H9 (cell line): Measurements from ENCODE around the gene SORCS2. TPM values are rescaled to one million over a fixed set of nuclear protein-coding genes. Genes with fewer than 3 reads are reported as not detected.

Source experiments
- DNase-seq: peaks from one replicate; pipeline ENCODE4 v3.0.0-alpha.2; 2017
- H2AFZ ChIP-seq: one replicate; pipeline ENCODE4 v1.6.1; 2013; ENCODE audit warnings: mild to moderate bottlenecking, low read length, control low read depth, moderate library complexity
- H2AK5ac ChIP-seq: 2 replicates; pipeline ENCODE4 v1.6.1; 2013; ENCODE audit warnings: low read length, control low read depth, mixed read lengths; ENCODE audit not compliant: insufficient read length
- H2BK120ac ChIP-seq: one replicate; pipeline ENCODE4 v1.6.1; 2013; ENCODE audit warnings: low read depth, mild to moderate bottlenecking, low read length, control low read depth, inconsistent platforms; ENCODE audit not compliant: poor library complexity, severe bottlenecking
- H2BK12ac ChIP-seq: 2 replicates; pipeline ENCODE4 v1.6.1; 2013; ENCODE audit warnings: low read length, control low read depth, mixed read lengths, low read depth; ENCODE audit not compliant: insufficient read length
- H2BK15ac ChIP-seq: 2 replicates; pipeline ENCODE4 v1.6.1; 2013; ENCODE audit warnings: low read depth, low read length, control low read depth
- H2BK20ac ChIP-seq: one replicate; pipeline ENCODE4 v1.6.1; 2013; ENCODE audit warnings: low read depth, mild to moderate bottlenecking, low read length, control low read depth, inconsistent platforms; ENCODE audit not compliant: poor library complexity, severe bottlenecking
- H2BK5ac ChIP-seq: 2 replicates; pipeline ENCODE4 v1.6.1; 2013; ENCODE audit warnings: low read length, control low read depth, mixed read lengths; ENCODE audit not compliant: insufficient read length
- H3K14ac ChIP-seq: 2 replicates; pipeline ENCODE4 v1.6.1; 2013; ENCODE audit warnings: low read length, control low read depth; ENCODE audit not compliant: insufficient read depth
- H3K18ac ChIP-seq: 2 replicates; pipeline ENCODE4 v1.6.1; 2013; ENCODE audit warnings: low read depth, mild to moderate bottlenecking, mixed read lengths, low read length, control low read depth; ENCODE audit not compliant: insufficient read length
- H3K23ac ChIP-seq: 2 replicates; pipeline ENCODE4 v1.6.1; 2013; ENCODE audit warnings: low read length, control low read depth, mixed read lengths, low read depth; ENCODE audit not compliant: insufficient read length
- H3K23me2 ChIP-seq: 2 replicates; pipeline ENCODE4 v1.6.1; 2013; ENCODE audit warnings: low read depth, mild to moderate bottlenecking, mixed read lengths, low read length, control low read depth; ENCODE audit not compliant: insufficient read length, poor library complexity, severe bottlenecking
- H3K27ac ChIP-seq: 2 replicates; pipeline ENCODE4 v1.5.1; 2013; ENCODE audit warnings: low read length, control low read depth, mixed read lengths, low read depth; ENCODE audit not compliant: insufficient read length
- H3K27me3 ChIP-seq: 2 replicates; pipeline ENCODE4 v1.6.1; 2013; ENCODE audit warnings: low read length, control low read depth, inconsistent platforms; ENCODE audit not compliant: insufficient read depth
- H3K4ac ChIP-seq: 2 replicates; pipeline ENCODE4 v1.6.1; 2013; ENCODE audit warnings: low read depth, mild to moderate bottlenecking, control low read depth, inconsistent platforms, low read length, moderate library complexity
- H3K4me1 ChIP-seq: 2 replicates; pipeline ENCODE4 v1.6.1; 2013; ENCODE audit warnings: low read length, control low read depth, inconsistent platforms; ENCODE audit not compliant: insufficient read depth
- H3K4me2 ChIP-seq: 2 replicates; pipeline ENCODE4 v1.6.1; 2013; ENCODE audit warnings: low read length, control low read depth, mixed read lengths; ENCODE audit not compliant: insufficient read length, insufficient read depth
- H3K56ac ChIP-seq: 2 replicates; pipeline ENCODE4 v1.6.1; 2013; ENCODE audit warnings: low read depth, mild to moderate bottlenecking, mixed read lengths, low read length, control low read depth; ENCODE audit not compliant: insufficient read length
- H3K79me1 ChIP-seq: 2 replicates; pipeline ENCODE4 v1.6.1; 2013; ENCODE audit warnings: low read depth, mild to moderate bottlenecking, moderate library complexity, low read length, control low read depth, inconsistent platforms; ENCODE audit not compliant: insufficient read depth, poor library complexity, severe bottlenecking
- H3K79me2 ChIP-seq: 2 replicates; pipeline ENCODE4 v1.6.1; 2013; ENCODE audit warnings: low read length, control low read depth, inconsistent platforms; ENCODE audit not compliant: insufficient read depth
- H3K9ac ChIP-seq: 2 replicates; pipeline ENCODE4 v1.6.1; 2013; ENCODE audit warnings: low read length, control low read depth, mixed read lengths; ENCODE audit not compliant: insufficient read length; ENCODE audit errors: extremely low read depth
- H3K9me3 ChIP-seq: one replicate; pipeline ENCODE4 v1.6.1; 2013; ENCODE audit warnings: low read depth, low read length, inconsistent platforms; ENCODE audit not compliant: control insufficient read depth
- H3T11ph ChIP-seq: one replicate; pipeline ENCODE4 v1.6.1; 2013; ENCODE audit warnings: mild to moderate bottlenecking, low read length, control low read depth, inconsistent platforms
- H4K20me1 ChIP-seq: one replicate; pipeline ENCODE4 v1.6.1; 2013; ENCODE audit not compliant: control insufficient read depth, insufficient read length, insufficient read depth
- H4K5ac ChIP-seq: 2 replicates; pipeline ENCODE4 v1.6.1; 2013; ENCODE audit warnings: low read depth, mild to moderate bottlenecking, mixed read lengths, low read length, control low read depth; ENCODE audit not compliant: insufficient read length
- H4K8ac ChIP-seq: replicated peaks from 2 replicates; pipeline ENCODE4 v1.6.1; 2013; ENCODE audit warnings: low read length, control low read depth, mixed read lengths, low read depth; ENCODE audit not compliant: insufficient read length
- H4K91ac ChIP-seq: 2 replicates; pipeline ENCODE4 v1.6.1; 2013; ENCODE audit warnings: low read depth, mild to moderate bottlenecking, moderate library complexity, mixed read lengths, low read length, control low read depth; ENCODE audit not compliant: insufficient read length
- H3K27ac Mint-ChIP-seq, 3 experiments: 2 replicates in 2 of 3; 3 replicates in 1 of 3; pipeline ENCODE4 v1.8.0; 2020 to 2021; ENCODE audit warnings: mixed read lengths in 3 of 3, mild to moderate bottlenecking in 1 of 3, moderate library complexity in 1 of 3
- H3K27me3 Mint-ChIP-seq: 2 replicates; pipeline ENCODE4 v1.8.0; 2021; ENCODE audit warnings: low read depth, mild to moderate bottlenecking, moderate library complexity, mixed read lengths
- H3K36me3 Mint-ChIP-seq, 3 experiments: 2 replicates in 2 of 3; 3 replicates in 1 of 3; pipeline ENCODE4 v1.8.0; 2020 to 2021; ENCODE audit warnings: low read depth in 3 of 3, mixed read lengths in 3 of 3; ENCODE audit not compliant: insufficient read depth in 1 of 3
- H3K4me1 Mint-ChIP-seq, 2 experiments: 2 replicates each; pipeline ENCODE4 v1.8.0; 2020; ENCODE audit warnings: mixed read lengths in 2 of 2
- H3K4me3 Mint-ChIP-seq, 2 experiments: 2 replicates in 1 of 2; 3 replicates in 1 of 2; pipeline ENCODE4 v1.8.0; 2020 to 2021; ENCODE audit warnings: mild to moderate bottlenecking in 2 of 2, mixed read lengths in 2 of 2, moderate library complexity in 1 of 2
- H3K9me3 Mint-ChIP-seq, 2 experiments: 2 replicates in 1 of 2; 3 replicates in 1 of 2; pipeline ENCODE4 v1.8.0; 2020; ENCODE audit warnings: mild to moderate bottlenecking in 2 of 2, mixed read lengths in 2 of 2, moderate library complexity in 1 of 2
- WGBS: extraction: QIAGEN DNeasy Blood & Tissue Kit; methylation state at CpG from one replicate; pipeline ENCODE4 v1.1.7; 2013; ENCODE audit warnings: missing lambda C conversion rate, low lambda C conversion rate, mixed read lengths; ENCODE audit not compliant: insufficient read length; ENCODE audit errors: extremely low coverage; 5-methylcytosine and 5-hydroxymethylcytosine counted together
- total RNA-seq: library from RNA; stranded (reverse); gene quantifications from 2 replicates; pipeline ENCODE4 v1.2.1, GENCODE V29; 2021
- TF ChIP-seq, protein P1 (sequence below): fragments of 200-600 bp; sonication (generic); conservative IDR thresholded peaks from 3 replicates; pipeline ENCODE4 v1.8.0; 2021; ENCODE audit warnings: antibody characterized with exemption, mild to moderate bottlenecking

SORCS2 gene
- total RNA-seq, 1 experiment from 2014 or later: 0.57 TPM

DNA sequence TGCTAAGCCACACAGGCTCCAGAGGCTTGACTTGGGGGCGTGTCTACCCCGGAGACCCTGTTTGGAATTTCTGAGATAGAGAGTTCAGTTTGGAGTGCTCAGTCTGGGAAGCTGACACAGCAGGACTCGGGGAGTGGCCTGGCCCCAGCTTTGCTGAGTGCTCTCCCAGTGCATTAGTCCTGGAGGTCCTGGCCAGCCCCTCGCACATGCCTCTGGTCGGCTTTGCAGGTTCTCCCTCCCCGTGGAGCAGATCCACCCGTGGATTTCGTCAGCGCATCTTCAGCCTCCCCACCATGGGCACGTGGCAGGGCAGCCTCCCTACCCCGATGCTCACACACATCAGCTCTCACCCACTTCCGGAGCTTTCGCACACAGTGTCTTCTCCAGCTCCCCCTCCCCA, 177.2 kb downstream of the SORCS2 start:
- Histone ChIP-seq H2BK5ac (no peak overlapping the region), H3K4me2 (no peak overlapping the region), H3K27me3 (no peaks in the 10 kb centered on the region), H3K79me1 (no peaks in the 10 kb centered on the region), H2BK120ac (no peak overlapping the region), H3K79me2 (no peaks in the 10 kb centered on the region), H3K9ac (no peak overlapping the region), H4K5ac (no peak overlapping the region), H3K23me2 (no peaks in the 10 kb centered on the region), H4K91ac (no peak overlapping the region), H2AFZ (no peak overlapping the region), H3K14ac (no peak overlapping the region), H3T11ph (no peak overlapping the region), H3K56ac (no peak overlapping the region), H3K23ac (no peak overlapping the region), H2BK20ac (no peak overlapping the region), H4K8ac (peak overlapping the region; percentile 50), H2BK12ac (no peak overlapping the region), H2BK15ac (no peak overlapping the region), H3K4me1 (peaks cover 4% of the 10 kb centered on the region; the same call in 1 of the 2 replicates), H4K20me1 (no peaks in the 10 kb centered on the region), H3K9me3 (no peaks in the 10 kb centered on the region), H2AK5ac (no peak overlapping the region), H3K18ac (no peak overlapping the region), H3K27ac (no peak overlapping the region), H3K4ac (no peak overlapping the region)
- no CpG with 5 or more reads among the region's 13 CpGs for WGBS
- TF ChIP-seq, protein P1, sequence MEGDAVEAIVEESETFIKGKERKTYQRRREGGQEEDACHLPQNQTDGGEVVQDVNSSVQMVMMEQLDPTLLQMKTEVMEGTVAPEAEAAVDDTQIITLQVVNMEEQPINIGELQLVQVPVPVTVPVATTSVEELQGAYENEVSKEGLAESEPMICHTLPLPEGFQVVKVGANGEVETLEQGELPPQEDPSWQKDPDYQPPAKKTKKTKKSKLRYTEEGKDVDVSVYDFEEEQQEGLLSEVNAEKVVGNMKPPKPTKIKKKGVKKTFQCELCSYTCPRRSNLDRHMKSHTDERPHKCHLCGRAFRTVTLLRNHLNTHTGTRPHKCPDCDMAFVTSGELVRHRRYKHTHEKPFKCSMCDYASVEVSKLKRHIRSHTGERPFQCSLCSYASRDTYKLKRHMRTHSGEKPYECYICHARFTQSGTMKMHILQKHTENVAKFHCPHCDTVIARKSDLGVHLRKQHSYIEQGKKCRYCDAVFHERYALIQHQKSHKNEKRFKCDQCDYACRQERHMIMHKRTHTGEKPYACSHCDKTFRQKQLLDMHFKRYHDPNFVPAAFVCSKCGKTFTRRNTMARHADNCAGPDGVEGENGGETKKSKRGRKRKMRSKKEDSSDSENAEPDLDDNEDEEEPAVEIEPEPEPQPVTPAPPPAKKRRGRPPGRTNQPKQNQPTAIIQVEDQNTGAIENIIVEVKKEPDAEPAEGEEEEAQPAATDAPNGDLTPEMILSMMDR: no peak
- Mint-ChIP-seq H3K4me1 (peaks cover 9 to 13% of the 10 kb centered on the region in 2 experiments), H3K36me3 (no peaks in the 10 kb centered on the region), H3K27ac (no peak overlapping the region), H3K27me3 (peaks cover 4% of the 10 kb centered on the region; the same call in 1 of the 2 replicates), H3K4me3 (no peak overlapping the region), H3K9me3 (no peaks in the 10 kb centered on the region)
- DNase-seq: no peak
